K562 (cell line): ENCODE results near the gene TJP3. TPM values are rescaled to one million over a fixed set of nuclear protein-coding genes. Genes with fewer than 3 reads are reported as not detected.

Experiments
- ATF1 ChIP-seq, 2 experiments: fragments of 450-650 bp in 1 of 2; IDR thresholded peaks; 2 replicates each; pipeline ENCODE4 v1.6.1; 2016; ENCODE audit warnings: missing compliant biosample characterization in 1 of 2, missing genetic modification characterization in 1 of 2
- ATF3 ChIP-seq, 2 experiments: fragments of 450-650 bp in 1 of 2; sonication (generic) in 1 of 2; formaldehyde crosslinking in 1 of 2; IDR thresholded peaks in 1 of 2; conservative IDR thresholded peaks in 1 of 2; 2 replicates each; pipeline versions ENCODE4 v1.6.1 to v1.8.1; 2016 to 2023; ENCODE audit warnings: mild to moderate bottlenecking in 2 of 2, moderate library complexity in 2 of 2, inconsistent platforms in 1 of 2, missing genetic modification reagents in 1 of 2
- BRD4 ChIP-seq: fragments of 200-600 bp; sonication (generic); IDR thresholded peaks from 2 replicates; pipeline ENCODE4 v1.6.1; 2017; ENCODE audit warnings: inconsistent platforms
- BRD9 ChIP-seq: fragments of 450-650 bp; IDR thresholded peaks from 2 replicates; pipeline ENCODE4 v1.6.1; 2018; ENCODE audit warnings: low read depth; ENCODE audit not compliant: partially characterized antibody
- CHCHD3 ChIP-seq: fragments of 250-450 bp; sonication (Bioruptor Pico); IDR thresholded peaks from 2 replicates; pipeline ENCODE4 v2.1.2; 2022; ENCODE audit warnings: mild to moderate bottlenecking
- FOXO4 ChIP-seq: fragments of 450-650 bp; formaldehyde crosslinking; IDR thresholded peaks from 2 replicates; pipeline ENCODE4 v1.4.0; 2020; ENCODE audit warnings: mild to moderate bottlenecking, moderate library complexity
- MBD2 ChIP-seq: sonication (generic); IDR thresholded peaks from 2 replicates; pipeline ENCODE4 v1.6.1; 2016; ENCODE audit warnings: low read depth, borderline replicate concordance
- NBN ChIP-seq: fragments of 450-650 bp; IDR thresholded peaks from 2 replicates; pipeline ENCODE4 v1.6.1; 2016; ENCODE audit warnings: low read depth, mild to moderate bottlenecking
- NFE2 ChIP-seq: IDR thresholded peaks from 2 replicates; pipeline ENCODE4 v1.6.1; 2014; ENCODE audit warnings: antibody characterized with exemption, low read depth
- NR1H2 ChIP-seq: sonication (generic); formaldehyde crosslinking; IDR thresholded peaks from 2 replicates; pipeline ENCODE4 v1.4.0; 2020; ENCODE audit warnings: mild to moderate bottlenecking, missing genetic modification reagents
- NRF1 ChIP-seq, 2 experiments: fragments of 450-650 bp; IDR thresholded peaks in 1 of 2; conservative IDR thresholded peaks in 1 of 2; 2 replicates each; pipeline ENCODE4 v1.6.1; 2014; ENCODE audit warnings: mild to moderate bottlenecking in 2 of 2
- PHF8 ChIP-seq: fragments of 200-600 bp; sonication (generic); IDR thresholded peaks from 2 replicates; pipeline ENCODE4 v1.6.1; 2012; ENCODE audit warnings: mixed run types, mild to moderate bottlenecking, inconsistent platforms, low read length, moderate library complexity, borderline replicate concordance
- RB1 ChIP-seq: fragments of 450-650 bp; IDR thresholded peaks from 2 replicates; pipeline ENCODE4 v1.6.1; 2017; ENCODE audit warnings: low read depth, mild to moderate bottlenecking
- SRF ChIP-seq, 2 experiments: fragments of 250-450, 450-650 bp in 1 of 2; sonication (Bioruptor Pico) in 1 of 2; sonication (generic) in 1 of 2; formaldehyde crosslinking; IDR thresholded peaks; 2 replicates each; pipeline versions ENCODE4 v1.5.0 to v1.5.1; 2020 to 2022; ENCODE audit warnings: mild to moderate bottlenecking in 1 of 2, missing genetic modification reagents in 1 of 2
- TBP ChIP-seq: optimal IDR thresholded peaks from 2 replicates; pipeline ENCODE3; 2011; ENCODE audit warnings: low read depth, low read length, improper control_type of control experiment
- XRCC4 ChIP-seq: IDR thresholded peaks from one replicate; pipeline ENCODE4 v1.6.1; 2011; ENCODE audit not compliant: insufficient read depth, insufficient read length; ENCODE audit errors: extremely low read depth
- ZBTB33 ChIP-seq: sonication (generic); formaldehyde crosslinking; IDR thresholded peaks from 2 replicates; pipeline ENCODE4 v1.8.1; 2023; ENCODE audit warnings: mild to moderate bottlenecking, missing genetic modification reagents
- ZC3H4 ChIP-seq: sonication (generic); formaldehyde crosslinking; IDR thresholded peaks from 2 replicates; pipeline ENCODE4 v1.9.0; 2021; ENCODE audit warnings: missing genetic modification reagents, borderline replicate concordance
- ZNF232 ChIP-seq: sonication (generic); formaldehyde crosslinking; IDR thresholded peaks from 2 replicates; pipeline ENCODE4 v1.8.0; 2022; ENCODE audit warnings: mild to moderate bottlenecking, missing genetic modification reagents
- ZNF639 ChIP-seq, 2 experiments: fragments of 200-800 bp in 1 of 2; sonication (Bioruptor generic) in 1 of 2; sonication (generic) in 1 of 2; formaldehyde crosslinking in 1 of 2; IDR thresholded peaks in 1 of 2; conservative IDR thresholded peaks in 1 of 2; 2 replicates each; pipeline versions ENCODE4 v1.5.0 to v1.6.1; 2016 to 2020; ENCODE audit warnings: missing compliant biosample characterization in 1 of 2, missing genetic modification characterization in 1 of 2, missing genetic modification reagents in 1 of 2
- ZNF717 ChIP-seq: fragments of 250-450 bp; sonication (Bioruptor Pico); IDR thresholded peaks from 2 replicates; pipeline ENCODE4 v1.5.0; 2021
- polyA plus RNA-seq, 8 experiments: library from polyadenylated mRNA; depleted of rRNA in 4 of 8; stranded (reverse) in 5 of 8; unstranded in 3 of 8; fragments of >200 nt; fragmentation: Nextera tagmentation in 2 of 8; fragmentation: Illumina TruSeq in 1 of 8; extraction: Ambion mirVana in 2 of 8; extraction: Trizol in 1 of 8; gene quantifications; 2 replicates each; pipeline versions ENCODE4 v1.2.1 to v1.2.3, GENCODE V29; 2011 to 2014; ENCODE audit warnings: inconsistent platforms in 1 of 8, missing spikeins in 1 of 8
- total RNA-seq, 7 experiments: library from RNA; depleted of rRNA in 6 of 7; stranded (reverse); fragments of >200 nt in 6 of 7; fragmentation: Illumina TruSeq in 2 of 7; extraction: Trizol in 2 of 7; gene quantifications; 2 replicates each; pipeline versions ENCODE4 v1.2.1 to v1.2.3, GENCODE V29; 2011 to 2021; ENCODE audit warnings: low replicate concordance in 1 of 7

Gene TJP3
- total and polyA plus RNA-seq, 9 of the 15 experiments (the other 6 are each of a cell fraction or from before 2014, with no cell fraction given): 0.11 to 2.4 (median 0.57) TPM; not detected in 1

- TF ChIP-seq ZNF717 (CRISPR knock-in tag): no peak
- TF ChIP-seq NFE2: peak; percentile 71
- no peak for TF ChIP-seq FOXO4 (CRISPR knock-in tag)
- no peak for TF ChIP-seq ATF1 (CRISPR knock-in tag; IDR thresholded peaks at IDR 0.05)
- TF ChIP-seq ATF1 (tag; IDR thresholded peaks at IDR 0.05): peak; percentile 89
- TF ChIP-seq XRCC4: no peak
- peak; percentile 97 for TF ChIP-seq ATF3 (IDR thresholded peaks at IDR 0.05)
- TF ChIP-seq ATF3 (CRISPR knock-in tag; conservative IDR thresholded peaks at IDR 0.05): no peak; the same call in 1 of the 2 replicates
- peak; percentile 83 for TF ChIP-seq BRD4
- TF ChIP-seq MBD2: peak; percentile 21; the same call in 1 of the 2 replicates
- peak in 1 of 2 experiments; percentile 20; a peak in 2 of 4 replicates for TF ChIP-seq ZNF639 (CRISPR knock-in tag; conservative IDR thresholded peaks at IDR 0.05 in 1 of 2, IDR thresholded peaks at IDR 0.05 in 1 of 2)
- peak; percentile 66 to 95; a peak in 3 of 4 replicates for TF ChIP-seq SRF (CRISPR knock-in tag; IDR thresholded peaks at IDR 0.05)
- peak; percentile 85; the same call in 1 of the 2 replicates for TF ChIP-seq ZC3H4
- TF ChIP-seq NBN: no peak; the same call in 1 of the 2 replicates
- peak; percentile 59; the same call in 1 of the 2 replicates for TF ChIP-seq PHF8
- peak; percentile 89 for TF ChIP-seq TBP
- TF ChIP-seq NRF1 (conservative IDR thresholded peaks at IDR 0.05 in 1 of 2, IDR thresholded peaks at IDR 0.05 in 1 of 2): 0 out of 4 replicates have a peak, but pooled peaks of 1 of the 2 experiments have one; percentile 3
- TF ChIP-seq CHCHD3 (CRISPR knock-in tag): no peak
- 0 out of 2 replicates have a peak, but pooled peaks have one; percentile 6 for TF ChIP-seq RB1
- TF ChIP-seq BRD9: peak; percentile 50
- 0 out of 2 replicates have a peak, but pooled peaks have one; percentile 41 for TF ChIP-seq NR1H2
- TF ChIP-seq ZNF232: no peak
- 0 out of 2 replicates have a peak, but pooled peaks have one; percentile 33 for TF ChIP-seq ZBTB33 (CRISPR knock-in tag)
Observed at GRCh38 chr19:3669947-3670795, 38.0 kb upstream of the TJP3 start (continued).
